ENCODE data around the gene IRF6. TPM values are rescaled to one million over a fixed set of nuclear protein-coding genes. Genes with fewer than 3 reads are reported as not detected.

Gene IRF6
- total RNA-seq, 1 donor from 2014 or later = 0.42 TPM

- Mint-ChIP-seq H3K9me3 (no peaks in the 10 kb centered on the region), H3K27ac (peak overlapping the region; percentile 86), H3K4me1 (peaks cover 69% of the 10 kb centered on the region), H3K36me3 (ENCODE audit: low read depth) (peaks cover 4% of the 10 kb centered on the region), H3K27me3 (no peaks in the 10 kb centered on the region), H3K4me3 (peak overlapping the region; percentile 61)
- POLR2A ChIA-PET = interaction anchor here (1.1 to 3.6 kb wide), 4 partner anchors 15 to 32 kb away, joined by 5 to 21 read pairs (median 8); partner anchors contain the start of gene C1orf74
- ATAC-seq (ENCODE audit: low read depth) (no peak), DNase-seq (no peak)
- CTCF ChIA-PET = interaction anchor here (0.7 to 11.3 kb wide), 4 partner anchors 16 to 71 kb away, joined by 3 to 88 read pairs (median 4); partner anchors contain the start of gene C1orf74
- TF ChIP-seq CTCF (IDR thresholded peaks at IDR 0.05) = no peak
- intact Hi-C loops (cut with micrococcal nuclease) = no loop called here
Observed at GRCh38 chr1:209751627-209752231, 54.2 kb downstream of the IRF6 start.

- H3K4me1 Mint-ChIP-seq = peaks cover 52% of the 10 kb centered on the region
- no peaks in the 10 kb centered on the region for H3K27me3 Mint-ChIP-seq
- ATAC-seq (ENCODE audit: low read depth) (no peak), DNase-seq (no peak)
- intact Hi-C loops (cut with micrococcal nuclease) = loop anchor here (5.0 kb wide), 3 partner anchors 33 to 547 kb away; partner anchors contain the start of gene C1orf74
- no peak overlapping the region for H3K27ac Mint-ChIP-seq
- H3K4me3 Mint-ChIP-seq = no peak overlapping the region
- H3K36me3 Mint-ChIP-seq (ENCODE audit: low read depth) = no peaks in the 10 kb centered on the region
- H3K9me3 Mint-ChIP-seq = no peaks in the 10 kb centered on the region
- TF ChIP-seq CTCF (IDR thresholded peaks at IDR 0.05) = no peak
- ChIA-PET POLR2A (interaction anchor here (0.8 to 2.6 kb wide), 4 partner anchors 9 to 35 kb away, joined by 3 to 16 read pairs (median 6); partner anchors contain the start of gene C1orf74), CTCF (interaction anchor here (1.4 to 11.3 kb wide), 4 partner anchors 18 to 74 kb away, joined by 4 to 88 read pairs (median 16); no protein-coding TSS in a partner anchor)
Observed at GRCh38 chr1:209749670-209750323, 56.1 kb downstream of the IRF6 start.

GRCh38 chr1:209749205-209749604, 56.7 kb downstream of the IRF6 start:
- Mint-ChIP-seq H3K27me3 (no peaks in the 10 kb centered on the region), H3K36me3 (ENCODE audit: low read depth) (no peaks in the 10 kb centered on the region), H3K4me3 (no peak overlapping the region), H3K4me1 (peaks cover 50% of the 10 kb centered on the region), H3K27ac (no peak overlapping the region), H3K9me3 (no peaks in the 10 kb centered on the region)
- no peak for DNase-seq
- no peak for TF ChIP-seq CTCF (IDR thresholded peaks at IDR 0.05)
- intact Hi-C loops (cut with micrococcal nuclease) = loop anchor here (5.0 kb wide), 3 partner anchors 33 to 547 kb away; partner anchors contain the start of gene C1orf74
- no peak for ATAC-seq (ENCODE audit: low read depth)
- CTCF ChIA-PET = interaction anchor here (0.6 to 11.3 kb wide), 5 partner anchors 19 to 182 kb away, joined by 3 to 88 read pairs (median 15); no protein-coding TSS in a partner anchor
- POLR2A ChIA-PET = interaction anchor here (0.9 to 2.6 kb wide), 4 partner anchors 7 to 35 kb away, joined by 3 to 16 read pairs (median 11); partner anchors contain the start of genes C1orf74 and TRAF3IP3

GRCh38 chr1:209748620-209749019, 57.3 kb downstream of the IRF6 start:
- no peak for TF ChIP-seq CTCF (IDR thresholded peaks at IDR 0.05)
- Mint-ChIP-seq H3K9me3 (no peaks in the 10 kb centered on the region), H3K36me3 (ENCODE audit: low read depth) (no peaks in the 10 kb centered on the region), H3K27ac (peak overlapping the region; percentile 87), H3K4me1 (peaks cover 46% of the 10 kb centered on the region), H3K4me3 (no peak overlapping the region), H3K27me3 (no peaks in the 10 kb centered on the region)
- intact Hi-C loops (cut with micrococcal nuclease) = loop anchor here (1.0 to 5.0 kb wide), 4 partner anchors 34 to 546 kb away; partner anchors contain the start of genes C1orf74 and UTP25
- ATAC-seq (ENCODE audit: low read depth) = no peak
- no peak for DNase-seq
- ChIA-PET CTCF (interaction anchor here (0.6 to 11.3 kb wide), 8 partner anchors 8 to 182 kb away, joined by 3 to 88 read pairs (median 8); partner anchors contain the start of gene TRAF3IP3), POLR2A (interaction anchor here (0.5 to 2.6 kb wide), 8 partner anchors 8 to 79 kb away, joined by 3 to 16 read pairs (median 4); partner anchors contain the start of genes C1orf74, IRF6, TRAF3IP3 and UTP25)
